Activated B cell treated with CpG ODN at 0.5 μM for 24 hours (primary cell): Measurements from ENCODE around the gene CFAP299. TPM values are rescaled to one million over a fixed set of nuclear protein-coding genes. Genes with fewer than 3 reads are reported as not detected.

Experiments used
- ATAC-seq: fragments of 200-7000 bp; cut with Tn5 transposase; one replicate; pipeline ENCODE4 v1.10.0; 2021; ENCODE audit warnings: low read depth, mild to moderate bottlenecking, moderate library complexity
- CTCF ChIA-PET: fragments of 350-600 bp; sonication (Branson Sonifier 250); formaldehyde crosslinking; loops from one replicate; lab custom pipeline; 2021; ENCODE audit warnings: antibody characterized with exemption; lab: Charles Lee
- POLR2A ChIA-PET: fragments of 350-600 bp; sonication (Branson Sonifier 250); formaldehyde crosslinking; loops from one replicate; lab custom pipeline; 2021; ENCODE audit warnings: antibody characterized with exemption; lab: Charles Lee
- DNase-seq: peaks from one replicate; pipeline ENCODE4 v3.0.0; 2022
- H3K27ac Mint-ChIP-seq: one replicate; pipeline ENCODE4 v1.8.0; 2020; ENCODE audit warnings: mixed read lengths
- H3K27me3 Mint-ChIP-seq: one replicate; pipeline ENCODE4 v1.8.0; 2021; ENCODE audit warnings: mixed read lengths
- H3K36me3 Mint-ChIP-seq: one replicate; pipeline ENCODE4 v1.8.0; 2021; ENCODE audit warnings: low read depth, mixed read lengths
- H3K4me1 Mint-ChIP-seq: one replicate; pipeline ENCODE4 v1.8.0; 2021; ENCODE audit warnings: mixed read lengths
- H3K4me3 Mint-ChIP-seq: one replicate; pipeline ENCODE4 v1.8.0; 2020; ENCODE audit warnings: mild to moderate bottlenecking, mixed read lengths
- H3K9me3 Mint-ChIP-seq: one replicate; pipeline ENCODE4 v1.8.0; 2020; ENCODE audit warnings: mixed read lengths
- intact Hi-C: fragments of 100-400 bp; cut with micrococcal nuclease; formaldehyde crosslinking; loops from one replicate; pipeline ENCODE4 v1.15.1; 2024
- total RNA-seq: library from RNA; stranded (reverse); gene quantifications from 2 replicates; pipeline ENCODE4 v1.2.3, GENCODE V29; 2022
- TF ChIP-seq, protein P1 (sequence below): fragments of 200-600 bp; IDR thresholded peaks from one replicate; pipeline ENCODE4 v1.8.0; 2022; ENCODE audit warnings: antibody characterized with exemption, mild to moderate bottlenecking

CFAP299 gene
- total RNA-seq, 1 donor from 2014 or later: not detected

DNA sequence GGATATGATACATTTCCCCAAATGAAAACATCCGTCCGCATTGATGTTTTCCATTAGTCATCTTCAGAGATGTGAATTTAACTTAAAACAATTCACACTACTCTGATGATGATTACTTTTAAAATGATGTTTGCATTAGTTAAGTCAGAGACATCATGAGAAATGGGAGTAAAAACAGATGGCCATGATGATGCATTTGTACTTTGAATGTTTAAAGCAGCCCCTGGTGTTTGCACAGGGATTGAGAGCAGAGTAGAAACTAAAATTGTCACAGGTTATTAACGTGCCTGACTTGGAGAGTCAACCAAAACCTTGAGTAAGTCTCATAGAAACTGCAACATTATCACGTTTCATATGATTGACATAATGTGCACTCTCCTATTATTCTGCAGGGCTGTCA is 117.2 kb downstream of the CFAP299 start:
- ATAC-seq: no peak
- no peaks in the 10 kb centered on the region for H3K36me3 Mint-ChIP-seq
- no peaks in the 10 kb centered on the region for H3K27me3 Mint-ChIP-seq

DNA sequence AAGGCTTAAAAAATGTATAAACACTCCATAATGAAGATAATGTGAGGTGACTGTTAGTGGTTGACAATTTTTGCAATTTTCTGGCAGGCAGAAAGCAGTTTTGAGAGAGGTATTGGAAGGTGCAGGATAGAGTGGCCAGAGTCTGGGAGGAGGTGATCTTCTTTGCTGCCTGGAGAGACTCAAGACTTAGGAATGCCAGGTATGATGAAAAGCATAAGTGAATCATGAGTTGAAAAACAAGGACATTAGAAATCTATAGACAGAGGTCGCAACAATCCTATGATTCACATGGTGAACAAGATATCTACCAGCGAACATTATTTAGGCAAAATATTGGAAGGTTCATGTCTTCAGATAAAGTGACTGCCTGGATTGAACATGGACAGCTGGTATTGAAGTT is 118.5 kb downstream of the CFAP299 start:
- no peak for ATAC-seq
- CTCF ChIA-PET: no interaction called here
- DNase-seq: no peak
- Mint-ChIP-seq H3K27ac (no peak overlapping the region), H3K9me3 (no peaks in the 10 kb centered on the region), H3K36me3 (no peaks in the 10 kb centered on the region), H3K27me3 (no peaks in the 10 kb centered on the region), H3K4me1 (no peaks in the 10 kb centered on the region), H3K4me3 (no peak overlapping the region)
- TF ChIP-seq, protein P1, sequence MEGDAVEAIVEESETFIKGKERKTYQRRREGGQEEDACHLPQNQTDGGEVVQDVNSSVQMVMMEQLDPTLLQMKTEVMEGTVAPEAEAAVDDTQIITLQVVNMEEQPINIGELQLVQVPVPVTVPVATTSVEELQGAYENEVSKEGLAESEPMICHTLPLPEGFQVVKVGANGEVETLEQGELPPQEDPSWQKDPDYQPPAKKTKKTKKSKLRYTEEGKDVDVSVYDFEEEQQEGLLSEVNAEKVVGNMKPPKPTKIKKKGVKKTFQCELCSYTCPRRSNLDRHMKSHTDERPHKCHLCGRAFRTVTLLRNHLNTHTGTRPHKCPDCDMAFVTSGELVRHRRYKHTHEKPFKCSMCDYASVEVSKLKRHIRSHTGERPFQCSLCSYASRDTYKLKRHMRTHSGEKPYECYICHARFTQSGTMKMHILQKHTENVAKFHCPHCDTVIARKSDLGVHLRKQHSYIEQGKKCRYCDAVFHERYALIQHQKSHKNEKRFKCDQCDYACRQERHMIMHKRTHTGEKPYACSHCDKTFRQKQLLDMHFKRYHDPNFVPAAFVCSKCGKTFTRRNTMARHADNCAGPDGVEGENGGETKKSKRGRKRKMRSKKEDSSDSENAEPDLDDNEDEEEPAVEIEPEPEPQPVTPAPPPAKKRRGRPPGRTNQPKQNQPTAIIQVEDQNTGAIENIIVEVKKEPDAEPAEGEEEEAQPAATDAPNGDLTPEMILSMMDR: no peak
- intact Hi-C loops: no loop called here
- POLR2A ChIA-PET: no interaction called here

More for the DNA sequence above, 117.2 kb downstream of the CFAP299 start:
- Mint-ChIP-seq H3K9me3 (no peaks in the 10 kb centered on the region), H3K27ac (no peak overlapping the region), H3K4me1 (no peaks in the 10 kb centered on the region), H3K4me3 (no peak overlapping the region)
- TF ChIP-seq, protein P1: no peak
- POLR2A ChIA-PET: no interaction called here
- DNase-seq: no peak
- CTCF ChIA-PET: no interaction called here
- intact Hi-C loops: no loop called here

DNA sequence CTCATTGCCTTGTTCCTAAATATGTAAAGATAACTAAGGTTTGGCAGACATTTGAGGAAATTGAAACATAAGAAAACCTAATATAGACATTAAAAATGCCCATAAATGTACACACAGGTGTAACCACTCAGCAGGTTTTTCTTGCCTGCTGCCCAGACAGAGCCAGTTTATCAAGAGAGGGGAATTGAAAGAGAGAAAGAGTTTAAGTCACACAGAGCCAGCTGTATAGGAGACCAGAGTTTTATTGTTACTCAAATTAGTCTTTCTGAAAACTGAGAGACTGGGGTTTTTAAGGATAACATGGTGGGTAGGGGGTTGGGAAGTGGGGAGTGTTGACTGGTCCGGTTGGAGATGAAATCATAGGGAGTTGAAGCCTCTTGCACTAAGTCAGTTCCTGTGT is 119.0 kb downstream of the CFAP299 start:
- no peak for ATAC-seq
- no peaks in the 10 kb centered on the region for H3K9me3 Mint-ChIP-seq
- POLR2A ChIA-PET: no interaction called here
- intact Hi-C loops: no loop called here
- no peak overlapping the region for H3K27ac Mint-ChIP-seq
- H3K4me3 Mint-ChIP-seq: no peak overlapping the region
- no peaks in the 10 kb centered on the region for H3K36me3 Mint-ChIP-seq
- DNase-seq: no peak
- no peaks in the 10 kb centered on the region for H3K27me3 Mint-ChIP-seq
- TF ChIP-seq, protein P1: no peak
- CTCF ChIA-PET: no interaction called here
- H3K4me1 Mint-ChIP-seq: no peaks in the 10 kb centered on the region

DNA sequence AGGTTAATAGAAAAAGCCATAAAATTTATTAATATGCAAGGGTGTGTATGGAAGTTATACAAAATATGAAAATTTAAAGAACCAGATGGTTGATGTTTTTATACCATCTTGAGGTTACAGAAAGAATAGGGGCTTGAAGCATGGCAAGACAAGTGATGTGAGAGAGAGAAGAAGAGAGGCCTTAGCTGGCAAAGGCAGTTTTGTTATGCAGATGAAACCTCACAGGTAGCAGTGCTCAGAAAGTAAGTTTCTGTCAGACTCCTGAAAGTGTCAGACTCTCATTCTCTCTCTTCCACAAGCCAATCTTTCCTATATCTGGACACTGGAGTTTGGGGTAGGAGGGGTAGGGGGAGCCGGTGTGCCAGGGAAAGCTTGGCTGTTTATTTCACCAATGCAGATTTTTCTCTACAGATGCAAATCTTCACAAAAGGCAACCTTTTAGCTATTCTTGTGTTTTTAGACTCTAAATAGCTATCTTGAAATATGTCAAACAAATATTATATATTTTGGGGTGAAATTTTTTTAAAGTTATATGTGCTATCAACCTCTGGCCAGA is 124.5 kb downstream of the CFAP299 start:
- intact Hi-C loops: loop anchor here (5.0 kb wide), 1 partner anchor 77 kb away; no protein-coding TSS in a partner anchor
- ChIA-PET CTCF (interaction anchor here (1.1 kb wide), 1 partner anchor 530 kb away, joined by 4 read pairs; no protein-coding TSS in a partner anchor), POLR2A (no interaction called here)
- H3K9me3 Mint-ChIP-seq: peaks cover 2% of the 10 kb centered on the region
- H3K4me3 Mint-ChIP-seq: no peak overlapping the region
- no peaks in the 10 kb centered on the region for H3K27me3 Mint-ChIP-seq
- DNase-seq: no peak
- ATAC-seq: no peak
- H3K36me3 Mint-ChIP-seq: no peaks in the 10 kb centered on the region
- H3K4me1 Mint-ChIP-seq: peaks cover 10% of the 10 kb centered on the region
- H3K27ac Mint-ChIP-seq: no peak overlapping the region
- TF ChIP-seq, protein P1: no peak

DNA sequence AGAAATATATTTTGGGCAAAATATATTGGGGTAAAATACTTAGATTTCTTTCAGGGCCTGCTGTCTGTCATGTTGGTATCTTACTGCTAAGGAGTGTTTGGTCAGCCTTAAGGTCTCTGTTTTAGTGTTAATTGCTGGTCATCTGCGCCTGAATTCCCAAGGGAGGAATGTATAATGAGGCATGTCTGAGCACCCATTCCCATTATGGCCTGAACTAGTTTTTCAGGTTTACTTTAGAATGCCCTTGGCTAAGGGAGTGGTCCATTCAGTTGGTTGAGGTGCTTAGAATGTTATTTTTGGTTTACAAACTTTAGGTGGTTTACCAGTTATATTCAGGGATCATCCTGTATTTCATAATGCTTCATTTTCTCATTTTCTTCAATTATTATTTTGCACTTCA is 125.9 kb downstream of the CFAP299 start:
- no peak for ATAC-seq
- Mint-ChIP-seq H3K9me3 (peaks cover 2% of the 10 kb centered on the region), H3K4me3 (no peak overlapping the region), H3K36me3 (no peaks in the 10 kb centered on the region), H3K27me3 (no peaks in the 10 kb centered on the region), H3K27ac (no peak overlapping the region), H3K4me1 (peaks cover 10% of the 10 kb centered on the region)
- ChIA-PET POLR2A (no interaction called here), CTCF (no interaction called here)
- TF ChIP-seq, protein P1: no peak
- intact Hi-C loops: loop anchor here (5.0 kb wide), 1 partner anchor 76 kb away; no protein-coding TSS in a partner anchor
- no peak for DNase-seq
